GM23338 (cell line): ENCODE data around the gene MPPED1. TPM values are rescaled to one million over a fixed set of nuclear protein-coding genes. Genes with fewer than 3 reads are reported as not detected.

Experiments
- CREB1 ChIP-seq: fragments of 250-450 bp; sonication (Bioruptor Pico); IDR thresholded peaks from 2 replicates; pipeline ENCODE4 v1.5.0; 2020; ENCODE audit warnings: low read depth, mild to moderate bottlenecking, moderate library complexity
- JUNB ChIP-seq: IDR thresholded peaks from one replicate; pipeline ENCODE4 v1.6.1; 2016; ENCODE audit warnings: antibody characterized with exemption; ENCODE audit not compliant: unreplicated experiment
- POLR2AphosphoS5 ChIP-seq: IDR thresholded peaks from 2 replicates; pipeline ENCODE4 v1.6.1; 2016; ENCODE audit warnings: antibody characterized with exemption, low read depth
- ZNF114 ChIP-seq: fragments of 250-450 bp; sonication (Bioruptor Pico); IDR thresholded peaks from 2 replicates; pipeline ENCODE4 v1.5.0; 2020; ENCODE audit warnings: mild to moderate bottlenecking, moderate library complexity
- ZNF331 ChIP-seq: fragments of 250-450 bp; sonication (Bioruptor Pico); IDR thresholded peaks from 2 replicates; pipeline ENCODE4 v1.5.0; 2020; ENCODE audit warnings: low read depth, mild to moderate bottlenecking, moderate library complexity
- polyA plus RNA-seq: library from polyadenylated mRNA; unstranded; fragments of >200 nt; fragmentation: Nextera tagmentation; extraction: Ambion mirVana; gene quantifications from 2 replicates; pipeline ENCODE4 v1.2.1, GENCODE V29; 2016
- total RNA-seq: library from RNA; depleted of rRNA; stranded (reverse); fragments of >200 nt; shearing (Covaris generic); gene quantifications from 2 replicates; pipeline ENCODE4 v1.2.3, GENCODE V29; 2014
- TF ChIP-seq, protein P1 (sequence below): fragments of 250-450 bp; sonication (Bioruptor Pico); IDR thresholded peaks from 2 replicates; pipeline ENCODE4 v1.5.0; 2020; ENCODE audit warnings: mild to moderate bottlenecking, moderate library complexity
- TF ChIP-seq, protein P2 (sequence below): IDR thresholded peaks from one replicate; pipeline ENCODE4 v1.6.1; 2018; ENCODE audit warnings: antibody characterized with exemption; ENCODE audit not compliant: unreplicated experiment
- TF ChIP-seq, protein P3 (sequence below), 2 experiments: fragments of 200-600 bp in 1 of 2; sonication (generic) in 1 of 2; conservative IDR thresholded peaks; 2 replicates each; pipeline versions ENCODE4 v1.5.1 to v1.6.1; 2016 to 2017; ENCODE audit warnings: antibody characterized with exemption in 2 of 2, low read depth in 2 of 2, mild to moderate bottlenecking in 2 of 2, moderate library complexity in 1 of 2

MPPED1 gene
- total and polyA plus RNA-seq, 2 experiments from 2014 or later, result 0.56 TPM; not detected in 1

DNA sequence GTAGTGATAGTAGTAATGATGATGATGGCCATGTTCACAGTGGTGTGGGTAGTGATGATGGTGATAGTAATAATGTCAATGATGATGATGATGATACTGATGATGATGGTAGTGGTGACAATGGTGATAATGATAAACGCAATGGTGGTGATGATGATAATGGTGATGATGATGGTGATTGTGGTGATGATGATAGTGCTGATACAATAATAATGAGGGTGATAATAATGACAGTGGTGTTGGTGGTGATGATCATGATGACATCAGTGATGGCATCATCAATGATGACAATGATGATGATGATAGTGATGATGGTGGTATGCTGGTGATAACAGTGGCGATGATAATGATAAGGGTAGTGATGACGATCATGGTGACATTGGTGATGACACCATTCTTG, 92.3 kb downstream of the MPPED1 start (continued):
- TF ChIP-seq, protein P1, sequence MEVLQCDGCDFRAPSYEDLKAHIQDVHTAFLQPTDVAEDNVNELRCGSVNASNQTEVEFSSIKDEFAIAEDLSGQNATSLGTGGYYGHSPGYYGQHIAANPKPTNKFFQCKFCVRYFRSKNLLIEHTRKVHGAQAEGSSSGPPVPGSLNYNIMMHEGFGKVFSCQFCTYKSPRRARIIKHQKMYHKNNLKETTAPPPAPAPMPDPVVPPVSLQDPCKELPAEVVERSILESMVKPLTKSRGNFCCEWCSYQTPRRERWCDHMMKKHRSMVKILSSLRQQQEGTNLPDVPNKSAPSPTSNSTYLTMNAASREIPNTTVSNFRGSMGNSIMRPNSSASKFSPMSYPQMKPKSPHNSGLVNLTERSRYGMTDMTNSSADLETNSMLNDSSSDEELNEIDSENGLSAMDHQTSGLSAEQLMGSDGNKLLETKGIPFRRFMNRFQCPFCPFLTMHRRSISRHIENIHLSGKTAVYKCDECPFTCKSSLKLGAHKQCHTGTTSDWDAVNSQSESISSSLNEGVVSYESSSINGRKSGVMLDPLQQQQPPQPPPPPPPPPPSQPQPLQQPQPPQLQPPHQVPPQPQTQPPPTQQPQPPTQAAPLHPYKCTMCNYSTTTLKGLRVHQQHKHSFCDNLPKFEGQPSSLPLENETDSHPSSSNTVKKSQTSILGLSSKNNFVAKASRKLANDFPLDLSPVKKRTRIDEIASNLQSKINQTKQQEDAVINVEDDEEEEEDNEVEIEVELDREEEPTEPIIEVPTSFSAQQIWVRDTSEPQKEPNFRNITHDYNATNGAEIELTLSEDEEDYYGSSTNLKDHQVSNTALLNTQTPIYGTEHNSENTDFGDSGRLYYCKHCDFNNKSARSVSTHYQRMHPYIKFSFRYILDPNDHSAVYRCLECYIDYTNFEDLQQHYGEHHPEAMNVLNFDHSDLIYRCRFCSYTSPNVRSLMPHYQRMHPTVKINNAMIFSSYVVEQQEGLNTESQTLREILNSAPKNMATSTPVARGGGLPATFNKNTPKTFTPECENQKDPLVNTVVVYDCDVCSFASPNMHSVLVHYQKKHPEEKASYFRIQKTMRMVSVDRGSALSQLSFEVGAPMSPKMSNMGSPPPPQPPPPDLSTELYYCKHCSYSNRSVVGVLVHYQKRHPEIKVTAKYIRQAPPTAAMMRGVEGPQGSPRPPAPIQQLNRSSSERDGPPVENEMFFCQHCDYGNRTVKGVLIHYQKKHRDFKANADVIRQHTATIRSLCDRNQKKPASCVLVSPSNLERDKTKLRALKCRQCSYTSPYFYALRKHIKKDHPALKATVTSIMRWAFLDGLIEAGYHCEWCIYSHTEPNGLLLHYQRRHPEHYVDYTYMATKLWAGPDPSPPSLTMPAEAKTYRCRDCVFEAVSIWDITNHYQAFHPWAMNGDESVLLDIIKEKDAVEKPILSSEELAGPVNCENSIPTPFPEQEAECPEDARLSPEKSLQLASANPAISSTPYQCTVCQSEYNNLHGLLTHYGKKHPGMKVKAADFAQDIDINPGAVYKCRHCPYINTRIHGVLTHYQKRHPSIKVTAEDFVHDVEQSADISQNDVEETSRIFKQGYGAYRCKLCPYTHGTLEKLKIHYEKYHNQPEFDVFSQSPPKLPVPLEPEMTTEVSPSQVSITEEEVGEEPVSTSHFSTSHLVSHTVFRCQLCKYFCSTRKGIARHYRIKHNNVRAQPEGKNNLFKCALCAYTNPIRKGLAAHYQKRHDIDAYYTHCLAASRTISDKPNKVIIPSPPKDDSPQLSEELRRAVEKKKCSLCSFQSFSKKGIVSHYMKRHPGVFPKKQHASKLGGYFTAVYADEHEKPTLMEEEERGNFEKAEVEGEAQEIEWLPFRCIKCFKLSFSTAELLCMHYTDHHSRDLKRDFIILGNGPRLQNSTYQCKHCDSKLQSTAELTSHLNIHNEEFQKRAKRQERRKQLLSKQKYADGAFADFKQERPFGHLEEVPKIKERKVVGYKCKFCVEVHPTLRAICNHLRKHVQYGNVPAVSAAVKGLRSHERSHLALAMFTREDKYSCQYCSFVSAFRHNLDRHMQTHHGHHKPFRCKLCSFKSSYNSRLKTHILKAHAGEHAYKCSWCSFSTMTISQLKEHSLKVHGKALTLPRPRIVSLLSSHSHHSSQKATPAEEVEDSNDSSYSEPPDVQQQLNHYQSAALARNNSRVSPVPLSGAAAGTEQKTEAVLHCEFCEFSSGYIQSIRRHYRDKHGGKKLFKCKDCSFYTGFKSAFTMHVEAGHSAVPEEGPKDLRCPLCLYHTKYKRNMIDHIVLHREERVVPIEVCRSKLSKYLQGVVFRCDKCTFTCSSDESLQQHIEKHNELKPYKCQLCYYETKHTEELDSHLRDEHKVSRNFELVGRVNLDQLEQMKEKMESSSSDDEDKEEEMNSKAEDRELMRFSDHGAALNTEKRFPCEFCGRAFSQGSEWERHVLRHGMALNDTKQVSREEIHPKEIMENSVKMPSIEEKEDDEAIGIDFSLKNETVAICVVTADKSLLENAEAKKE (CRISPR knock-in tag), result no peak
- TF ChIP-seq ZNF114 (CRISPR knock-in tag), result no peak
- TF ChIP-seq, protein P2, sequence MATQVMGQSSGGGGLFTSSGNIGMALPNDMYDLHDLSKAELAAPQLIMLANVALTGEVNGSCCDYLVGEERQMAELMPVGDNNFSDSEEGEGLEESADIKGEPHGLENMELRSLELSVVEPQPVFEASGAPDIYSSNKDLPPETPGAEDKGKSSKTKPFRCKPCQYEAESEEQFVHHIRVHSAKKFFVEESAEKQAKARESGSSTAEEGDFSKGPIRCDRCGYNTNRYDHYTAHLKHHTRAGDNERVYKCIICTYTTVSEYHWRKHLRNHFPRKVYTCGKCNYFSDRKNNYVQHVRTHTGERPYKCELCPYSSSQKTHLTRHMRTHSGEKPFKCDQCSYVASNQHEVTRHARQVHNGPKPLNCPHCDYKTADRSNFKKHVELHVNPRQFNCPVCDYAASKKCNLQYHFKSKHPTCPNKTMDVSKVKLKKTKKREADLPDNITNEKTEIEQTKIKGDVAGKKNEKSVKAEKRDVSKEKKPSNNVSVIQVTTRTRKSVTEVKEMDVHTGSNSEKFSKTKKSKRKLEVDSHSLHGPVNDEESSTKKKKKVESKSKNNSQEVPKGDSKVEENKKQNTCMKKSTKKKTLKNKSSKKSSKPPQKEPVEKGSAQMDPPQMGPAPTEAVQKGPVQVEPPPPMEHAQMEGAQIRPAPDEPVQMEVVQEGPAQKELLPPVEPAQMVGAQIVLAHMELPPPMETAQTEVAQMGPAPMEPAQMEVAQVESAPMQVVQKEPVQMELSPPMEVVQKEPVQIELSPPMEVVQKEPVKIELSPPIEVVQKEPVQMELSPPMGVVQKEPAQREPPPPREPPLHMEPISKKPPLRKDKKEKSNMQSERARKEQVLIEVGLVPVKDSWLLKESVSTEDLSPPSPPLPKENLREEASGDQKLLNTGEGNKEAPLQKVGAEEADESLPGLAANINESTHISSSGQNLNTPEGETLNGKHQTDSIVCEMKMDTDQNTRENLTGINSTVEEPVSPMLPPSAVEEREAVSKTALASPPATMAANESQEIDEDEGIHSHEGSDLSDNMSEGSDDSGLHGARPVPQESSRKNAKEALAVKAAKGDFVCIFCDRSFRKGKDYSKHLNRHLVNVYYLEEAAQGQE, result no peak
- TF ChIP-seq JUNB, result no peak
- TF ChIP-seq ZNF331, result no peak
- TF ChIP-seq CREB1 (CRISPR knock-in tag), result no peak
- TF ChIP-seq POLR2AphosphoS5, result no peak
- TF ChIP-seq, protein P3, sequence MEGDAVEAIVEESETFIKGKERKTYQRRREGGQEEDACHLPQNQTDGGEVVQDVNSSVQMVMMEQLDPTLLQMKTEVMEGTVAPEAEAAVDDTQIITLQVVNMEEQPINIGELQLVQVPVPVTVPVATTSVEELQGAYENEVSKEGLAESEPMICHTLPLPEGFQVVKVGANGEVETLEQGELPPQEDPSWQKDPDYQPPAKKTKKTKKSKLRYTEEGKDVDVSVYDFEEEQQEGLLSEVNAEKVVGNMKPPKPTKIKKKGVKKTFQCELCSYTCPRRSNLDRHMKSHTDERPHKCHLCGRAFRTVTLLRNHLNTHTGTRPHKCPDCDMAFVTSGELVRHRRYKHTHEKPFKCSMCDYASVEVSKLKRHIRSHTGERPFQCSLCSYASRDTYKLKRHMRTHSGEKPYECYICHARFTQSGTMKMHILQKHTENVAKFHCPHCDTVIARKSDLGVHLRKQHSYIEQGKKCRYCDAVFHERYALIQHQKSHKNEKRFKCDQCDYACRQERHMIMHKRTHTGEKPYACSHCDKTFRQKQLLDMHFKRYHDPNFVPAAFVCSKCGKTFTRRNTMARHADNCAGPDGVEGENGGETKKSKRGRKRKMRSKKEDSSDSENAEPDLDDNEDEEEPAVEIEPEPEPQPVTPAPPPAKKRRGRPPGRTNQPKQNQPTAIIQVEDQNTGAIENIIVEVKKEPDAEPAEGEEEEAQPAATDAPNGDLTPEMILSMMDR (conservative IDR thresholded peaks at IDR 0.05; ENCODE audit: low read depth in 2 of 2), result no peak
